ENCODE results near the gene VPS41. TPM values are rescaled to one million over a fixed set of nuclear protein-coding genes. Genes with fewer than 3 reads are reported as not detected.

The VPS41 gene
- total RNA-seq, 2 experiments from 2014 or later, result 23.2 to 46.1 TPM

GRCh38 chr7:38760226-38760625 is 148.8 kb downstream of the VPS41 start:
- Histone ChIP-seq H4K20me1 (ENCODE audit: insufficient read depth, low read length) (no peaks in the 10 kb centered on the region), H3K27ac (ENCODE audit: low read depth, low read length, poor library complexity, severe bottlenecking) (no peak overlapping the region), H3K9me2 (ENCODE audit: insufficient read depth, low read length) (no peaks in the 10 kb centered on the region), H3K4me2 (ENCODE audit: low read length) (no peak overlapping the region), H3K4me3 (ENCODE audit: low read depth, low read length, poor library complexity, severe bottlenecking) (no peak overlapping the region), H3K9me3 (ENCODE audit: low read length) (no peaks in the 10 kb centered on the region), H2AFZ (ENCODE audit: low read length) (no peak overlapping the region), H3K36me3 (ENCODE audit: insufficient read depth, low read length) (0 out of 2 replicates have a peak, but pooled peaks cover 4% of the 10 kb centered on the region), H3K4me1 (ENCODE audit: insufficient read depth, low read length, poor library complexity, severe bottlenecking) (no peaks in the 10 kb centered on the region), H3K79me2 (ENCODE audit: insufficient read depth, low read depth, low read length) (no peaks in the 10 kb centered on the region)
- no TSS peak for BruUV-seq (replicated peaks)
- ChIA-PET POLR2A (interaction anchor here (0.6 kb wide), 1 partner anchor 838 kb away, joined by 5 read pairs; no protein-coding TSS in a partner anchor), CTCF (ENCODE audit: unreplicated experiment) (no interaction called here)
- no peak for TF ChIP-seq EZH2phosphoT487 (IDR thresholded peaks at IDR 0.05; ENCODE audit: borderline replicate concordance, low read depth, low read length)
- intact Hi-C loops (cut with micrococcal nuclease; ENCODE audit: unreplicated experiment), result no loop called here
- no peak for DNase-seq (ENCODE audit: low spot score)

GRCh38 chr7:38759028-38759427 is 150.0 kb downstream of the VPS41 start:
- Histone ChIP-seq H3K9me3 (ENCODE audit: low read length) (no peaks in the 10 kb centered on the region), H3K27ac (ENCODE audit: low read depth, low read length, poor library complexity, severe bottlenecking) (no peak overlapping the region), H2AFZ (ENCODE audit: low read length) (no peak overlapping the region), H3K36me3 (ENCODE audit: insufficient read depth, low read length) (0 out of 2 replicates have a peak, but pooled peaks cover 4% of the 10 kb centered on the region), H4K20me1 (ENCODE audit: insufficient read depth, low read length) (no peaks in the 10 kb centered on the region), H3K4me3 (ENCODE audit: low read depth, low read length, poor library complexity, severe bottlenecking) (no peak overlapping the region), H3K9me2 (ENCODE audit: insufficient read depth, low read length) (no peaks in the 10 kb centered on the region), H3K4me2 (ENCODE audit: low read length) (no peak overlapping the region), H3K79me2 (ENCODE audit: insufficient read depth, low read depth, low read length) (no peaks in the 10 kb centered on the region), H3K4me1 (ENCODE audit: insufficient read depth, low read length, poor library complexity, severe bottlenecking) (no peaks in the 10 kb centered on the region)
- no peak for DNase-seq (ENCODE audit: low spot score)
- POLR2A ChIA-PET, result no interaction called here
- no TSS peak for BruUV-seq (replicated peaks)
- intact Hi-C loops (cut with micrococcal nuclease; ENCODE audit: unreplicated experiment), result no loop called here
- TF ChIP-seq CTCF (conservative IDR thresholded peaks at IDR 0.05; ENCODE audit: low read length) (no peak), EZH2phosphoT487 (IDR thresholded peaks at IDR 0.05; ENCODE audit: borderline replicate concordance, low read depth, low read length) (no peak)
- CTCF ChIA-PET (ENCODE audit: unreplicated experiment), result no interaction called here

GRCh38 chr7:38757931-38758330 is 151.1 kb downstream of the VPS41 start:
- no TSS peak for BruUV-seq (replicated peaks)
- ChIA-PET POLR2A (no interaction called here), CTCF (ENCODE audit: unreplicated experiment) (no interaction called here)
- H3K9me3 ChIP-seq (ENCODE audit: low read length), result no peaks in the 10 kb centered on the region
- H3K36me3 ChIP-seq (ENCODE audit: insufficient read depth, low read length), result no peaks in the 10 kb centered on the region
- DNase-seq (ENCODE audit: low spot score), result no peak
- no peaks in the 10 kb centered on the region for H3K9me2 ChIP-seq (ENCODE audit: insufficient read depth, low read length)
- no peaks in the 10 kb centered on the region for H4K20me1 ChIP-seq (ENCODE audit: insufficient read depth, low read length)
- intact Hi-C loops (cut with micrococcal nuclease; ENCODE audit: unreplicated experiment), result no loop called here
- H3K4me2 ChIP-seq (ENCODE audit: low read length), result no peak overlapping the region
- TF ChIP-seq EZH2phosphoT487 (IDR thresholded peaks at IDR 0.05; ENCODE audit: borderline replicate concordance, low read depth, low read length), result no peak
- no peak for TF ChIP-seq CTCF (conservative IDR thresholded peaks at IDR 0.05; ENCODE audit: low read length)
- H3K4me3 ChIP-seq (ENCODE audit: low read depth, low read length, poor library complexity, severe bottlenecking), result no peak overlapping the region
- no peaks in the 10 kb centered on the region for H3K79me2 ChIP-seq (ENCODE audit: insufficient read depth, low read depth, low read length)
- H2AFZ ChIP-seq (ENCODE audit: low read length), result no peak overlapping the region
- H3K27ac ChIP-seq (ENCODE audit: low read depth, low read length, poor library complexity, severe bottlenecking), result no peak overlapping the region
- no peaks in the 10 kb centered on the region for H3K4me1 ChIP-seq (ENCODE audit: insufficient read depth, low read length, poor library complexity, severe bottlenecking)

Measured in OCI-LY7 (cell line).